Effector memory CD4-positive, alpha-beta T cell (primary cell): ENCODE measurements around the gene ZNF534.
"Not testable (repeated sequence)": the region's sequence is repeated elsewhere in the genome, so short reads cannot be mapped to it uniquely, and the experiment has no call there.

Experiments
- DNase-seq, 3 donors: peaks; one replicate each; pipeline ENCODE4 v3.0.0-alpha.2; 2020
- H3K27ac ChIP-seq: 2 replicates; pipeline ENCODE4 v1.7.0; 2013; ENCODE audit warnings: mild to moderate bottlenecking, low read length, moderate library complexity; ENCODE audit not compliant: insufficient read depth, poor library complexity, severe bottlenecking
- H3K27me3 ChIP-seq: replicated peaks from 2 replicates; pipeline ENCODE4 v1.7.0; 2013; ENCODE audit warnings: mild to moderate bottlenecking, low read length; ENCODE audit not compliant: insufficient read depth, control insufficient read depth, poor library complexity, severe bottlenecking
- H3K36me3 ChIP-seq: 2 replicates; pipeline ENCODE4 v1.7.0; 2013; ENCODE audit warnings: mild to moderate bottlenecking, low read length, moderate library complexity; ENCODE audit not compliant: control insufficient read depth, insufficient read depth
- H3K4me1 ChIP-seq: 2 replicates; pipeline ENCODE4 v1.7.0; 2013; ENCODE audit warnings: low read length, mild to moderate bottlenecking; ENCODE audit not compliant: control insufficient read depth, insufficient read depth, poor library complexity, severe bottlenecking
- H3K4me3 ChIP-seq: 2 replicates; pipeline ENCODE4 v1.7.0; 2013; ENCODE audit warnings: low read length, low read depth, mild to moderate bottlenecking; ENCODE audit not compliant: insufficient read depth, poor library complexity, severe bottlenecking
- H3K9me3 ChIP-seq: 2 replicates; pipeline ENCODE4 v1.7.0; 2013; ENCODE audit warnings: mild to moderate bottlenecking, low read length, moderate library complexity; ENCODE audit not compliant: control insufficient read depth

Gene ZNF534

GRCh38 chr19:52464798-52465470 lies 36.0 kb downstream of the ZNF534 start:
- Histone ChIP-seq H3K4me3 (no peak overlapping the region), H3K4me1 (no peaks in the 10 kb centered on the region), H3K27me3 (no peaks in the 10 kb centered on the region), H3K27ac (no peak overlapping the region), H3K36me3 (no peaks in the 10 kb centered on the region), H3K9me3 (peaks cover 37% of the 10 kb centered on the region)
- DNase-seq, result no peak

- no peaks in the 10 kb centered on the region for H3K36me3 ChIP-seq
- no peak overlapping the region for H3K27ac ChIP-seq
- no peaks in the 10 kb centered on the region for H3K4me1 ChIP-seq
- peaks cover 79% of the 10 kb centered on the region for H3K9me3 ChIP-seq
- no peak overlapping the region for H3K4me3 ChIP-seq
- no peaks in the 10 kb centered on the region for H3K27me3 ChIP-seq
- DNase-seq, result no peak
Measured at GRCh38 chr19:52473655-52474350, 44.9 kb downstream of the ZNF534 start.

- H3K4me3 ChIP-seq, result no peak overlapping the region
- no peaks in the 10 kb centered on the region for H3K27me3 ChIP-seq
- H3K4me1 ChIP-seq, result no peaks in the 10 kb centered on the region
- peaks cover 73% of the 10 kb centered on the region for H3K9me3 ChIP-seq
- H3K27ac ChIP-seq, result no peak overlapping the region
- DNase-seq, result no peak
- no peaks in the 10 kb centered on the region for H3K36me3 ChIP-seq
Measured at GRCh38 chr19:52474351-52475127, 45.6 kb downstream of the ZNF534 start.

- H3K9me3 ChIP-seq, result peaks cover 25% of the 10 kb centered on the region
- not testable (repeated sequence) for H3K27me3 ChIP-seq, H3K4me1 ChIP-seq, H3K4me3 ChIP-seq, DNase-seq, H3K27ac ChIP-seq, H3K36me3 ChIP-seq
Measured at GRCh38 chr19:52484111-52484743, 55.3 kb downstream of the ZNF534 start.

- DNase-seq, H3K27me3 ChIP-seq, H3K4me1 ChIP-seq, H3K36me3 ChIP-seq, H3K27ac ChIP-seq, H3K4me3 ChIP-seq: not testable (repeated sequence)
- peaks cover 25% of the 10 kb centered on the region for H3K9me3 ChIP-seq
Measured at GRCh38 chr19:52485064-52485463, 56.1 kb downstream of the ZNF534 start.

GRCh38 chr19:52485561-52486240 lies 56.8 kb downstream of the ZNF534 start:
- not testable (repeated sequence) for H3K4me3 ChIP-seq, H3K27ac ChIP-seq, H3K27me3 ChIP-seq, DNase-seq, H3K4me1 ChIP-seq, H3K36me3 ChIP-seq
- peaks cover 25% of the 10 kb centered on the region for H3K9me3 ChIP-seq

- no peak for DNase-seq
- Histone ChIP-seq H3K27me3 (no peaks in the 10 kb centered on the region), H3K27ac (no peak overlapping the region), H3K4me1 (no peaks in the 10 kb centered on the region), H3K4me3 (no peak overlapping the region), H3K9me3 (peaks cover 14% of the 10 kb centered on the region), H3K36me3 (no peaks in the 10 kb centered on the region)
Measured at GRCh38 chr19:52492201-52492993, 63.4 kb downstream of the ZNF534 start.

GRCh38 chr19:52492994-52493470 lies 64.1 kb downstream of the ZNF534 start:
- Histone ChIP-seq H3K9me3 (peaks cover 8% of the 10 kb centered on the region), H3K27me3 (no peaks in the 10 kb centered on the region), H3K27ac (no peak overlapping the region), H3K4me3 (no peak overlapping the region), H3K36me3 (no peaks in the 10 kb centered on the region), H3K4me1 (no peaks in the 10 kb centered on the region)
- DNase-seq, result no peak

GRCh38 chr19:52494518-52494917 lies 65.6 kb downstream of the ZNF534 start:
- Histone ChIP-seq H3K4me1 (no peaks in the 10 kb centered on the region), H3K9me3 (peaks cover 8% of the 10 kb centered on the region), H3K27me3 (no peaks in the 10 kb centered on the region), H3K27ac (no peak overlapping the region), H3K4me3 (no peak overlapping the region), H3K36me3 (no peaks in the 10 kb centered on the region)
- no peak for DNase-seq
